HG03103 (cell line): ENCODE measurements around the gene PPIL1.
A peak's percentile ranks its signal among the peaks of the same experiment; 100 is the strongest.
"Not testable (repeated sequence)": the region's sequence is repeated elsewhere in the genome, so short reads cannot be mapped to it uniquely, and the experiment has no call there.

ENCODE experiments used
- ATAC-seq: cut with Tn5 transposase; IDR thresholded peaks from one replicate; pipeline ENCODE4 v1.9.1; 2021; ENCODE audit warnings: low read depth; ENCODE audit not compliant: unreplicated experiment

PPIL1 gene

GRCh38 chr6:36874443-36875249 lies at the start of gene PPIL1:
PPIL1 (minus strand) TSS chr6:36874803; CDS start chr6:36874772, 31 bp downstream.
- ATAC-seq = peak; percentile 65

GRCh38 chr6:36924131-36924530 lies 49.5 kb upstream of the PPIL1 start:
- no peak for ATAC-seq

GRCh38 chr6:36920546-36920945 lies 45.9 kb upstream of the PPIL1 start:
- no peak for ATAC-seq

- ATAC-seq = no peak
Measured at GRCh38 chr6:36920049-36920448, 45.4 kb upstream of the PPIL1 start.

- no peak for ATAC-seq
Measured at GRCh38 chr6:36917541-36918193, 43.1 kb upstream of the PPIL1 start.

GRCh38 chr6:36916126-36916525 lies 41.5 kb upstream of the PPIL1 start:
- no peak for ATAC-seq

DNA sequence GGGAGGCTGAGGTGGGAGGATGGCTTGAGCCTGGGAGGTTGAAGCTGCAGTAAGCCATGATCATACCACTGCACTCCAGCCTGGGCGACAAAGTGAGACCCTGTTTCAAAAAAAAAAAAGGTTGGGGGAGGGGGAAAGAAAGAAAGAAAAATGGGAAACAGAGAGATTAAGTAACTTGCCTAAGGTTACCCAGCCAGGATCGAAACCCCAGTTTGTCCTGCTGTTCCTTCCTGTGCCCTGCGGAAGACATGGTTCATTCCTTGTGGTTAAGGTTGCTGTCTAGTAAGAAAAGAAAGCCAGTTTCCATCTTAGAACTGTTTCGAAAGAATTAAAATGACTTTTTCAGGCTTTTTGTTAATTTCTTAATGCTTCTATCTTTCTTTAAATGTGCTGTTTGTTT lies 41.0 kb upstream of the PPIL1 start:
- no peak for ATAC-seq

GRCh38 chr6:36914227-36914794 lies 39.7 kb upstream of the PPIL1 start:
- ATAC-seq = no peak

DNA sequence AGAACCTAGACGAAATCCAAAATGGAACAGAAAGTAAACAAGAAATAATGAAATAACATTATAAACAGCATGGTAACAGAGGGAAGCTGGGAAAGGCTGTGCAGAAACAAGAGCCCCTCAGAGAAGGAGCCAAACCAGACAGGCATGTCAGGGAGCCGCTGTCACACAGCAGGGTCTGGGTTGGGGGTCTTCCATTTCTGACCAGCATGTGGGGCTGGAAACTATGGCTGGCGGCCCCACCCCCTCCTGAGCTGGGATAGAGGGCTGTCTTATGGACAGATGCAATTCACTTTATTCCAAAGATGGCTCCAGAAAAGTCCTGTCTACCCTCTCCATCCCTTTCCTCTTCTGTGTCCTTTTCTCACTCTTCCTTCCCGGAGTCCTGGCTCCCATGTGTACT lies 38.5 kb upstream of the PPIL1 start:
- ATAC-seq = no peak

GRCh38 chr6:36912586-36912985 lies 38.0 kb upstream of the PPIL1 start:
- peak; percentile 69 for ATAC-seq

GRCh38 chr6:36912030-36912454 lies 37.4 kb upstream of the PPIL1 start:
- no peak for ATAC-seq

DNA sequence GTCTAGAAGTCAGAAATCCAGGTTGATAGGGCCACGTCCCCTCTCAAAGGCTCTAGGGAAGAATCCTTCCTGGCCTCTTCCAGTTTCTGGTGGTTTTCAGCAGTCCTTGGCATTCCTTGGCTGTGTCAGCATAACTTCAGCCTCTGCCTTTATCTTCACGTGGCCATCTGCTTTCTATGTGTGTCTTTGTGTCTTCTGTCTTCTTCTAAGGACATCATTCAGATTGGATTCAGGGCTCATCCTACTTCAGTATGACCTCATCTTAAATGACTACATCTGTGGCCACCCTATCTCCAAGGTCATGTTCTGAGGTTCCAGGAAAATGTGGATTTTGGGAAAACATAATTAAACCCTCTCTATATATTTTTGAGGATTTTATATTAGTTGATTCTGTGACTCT lies 34.1 kb upstream of the PPIL1 start:
- no peak for ATAC-seq

GRCh38 chr6:36907781-36908180 lies 33.2 kb upstream of the PPIL1 start:
- no peak for ATAC-seq

DNA sequence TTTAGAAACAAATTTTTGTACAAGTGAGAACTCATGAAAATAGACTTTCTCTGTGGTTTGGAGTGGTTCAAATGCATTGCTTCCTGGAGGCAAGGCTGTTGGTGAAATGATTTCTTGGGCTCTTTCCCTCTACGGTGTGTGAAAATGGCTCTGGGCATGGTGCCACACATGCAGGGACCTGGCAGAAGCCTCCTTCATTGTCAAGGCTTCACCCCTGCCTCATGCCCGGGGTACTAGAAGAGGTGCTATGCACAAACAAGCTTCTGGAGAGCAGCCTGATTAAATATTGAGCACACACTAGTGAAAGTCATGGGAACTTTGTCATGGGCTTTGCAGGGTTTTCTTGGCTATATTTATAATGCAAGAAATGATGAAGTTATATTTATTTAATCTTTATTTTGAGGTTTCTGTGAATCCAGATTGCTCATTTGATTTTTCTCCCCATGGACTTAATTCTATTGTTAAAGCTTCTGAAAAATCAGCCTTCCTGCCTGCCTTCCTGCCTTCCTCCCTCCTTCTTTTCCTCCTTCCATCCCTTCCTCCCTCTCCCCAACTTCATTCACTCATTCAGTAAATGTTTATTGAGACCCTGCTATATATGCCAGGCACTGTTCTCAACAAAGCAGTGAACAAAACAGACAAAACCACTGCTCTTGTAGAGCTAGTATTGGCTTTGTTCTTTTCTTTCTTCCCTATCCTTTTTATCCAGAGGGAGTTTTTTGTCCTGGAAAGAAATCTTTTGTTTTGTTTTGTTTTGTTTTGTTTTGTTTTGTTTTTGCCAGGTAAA lies 32.1 kb upstream of the PPIL1 start:
- no peak for ATAC-seq

DNA sequence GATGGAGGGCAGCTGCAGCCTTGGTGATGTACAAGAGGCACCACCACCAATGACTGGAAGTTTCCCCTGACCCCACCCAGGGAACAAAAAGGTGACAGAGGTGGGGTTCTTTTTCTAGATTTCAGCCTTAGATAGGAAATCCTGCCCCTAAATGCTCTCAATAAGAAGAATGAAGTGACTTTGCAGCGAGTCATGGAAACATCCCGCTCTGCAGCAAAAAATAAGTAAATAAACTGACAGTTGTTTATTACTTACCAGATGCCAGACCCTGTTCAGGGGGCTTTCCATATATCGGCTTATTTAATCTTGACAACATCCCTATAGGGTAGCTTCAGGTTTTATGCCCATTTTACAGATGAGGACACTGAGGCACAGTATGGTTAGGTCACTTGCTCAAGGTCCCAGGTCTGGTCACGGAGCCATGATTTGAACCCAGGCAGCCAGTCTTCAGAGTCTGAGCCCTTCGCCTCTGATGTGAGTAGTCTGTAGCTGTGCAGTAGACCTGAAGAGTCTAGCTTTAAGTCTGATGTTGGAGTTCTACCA lies 30.3 kb upstream of the PPIL1 start:
- ATAC-seq = no peak

- ATAC-seq = no peak
Measured at GRCh38 chr6:36904114-36904513, 29.5 kb upstream of the PPIL1 start.

DNA sequence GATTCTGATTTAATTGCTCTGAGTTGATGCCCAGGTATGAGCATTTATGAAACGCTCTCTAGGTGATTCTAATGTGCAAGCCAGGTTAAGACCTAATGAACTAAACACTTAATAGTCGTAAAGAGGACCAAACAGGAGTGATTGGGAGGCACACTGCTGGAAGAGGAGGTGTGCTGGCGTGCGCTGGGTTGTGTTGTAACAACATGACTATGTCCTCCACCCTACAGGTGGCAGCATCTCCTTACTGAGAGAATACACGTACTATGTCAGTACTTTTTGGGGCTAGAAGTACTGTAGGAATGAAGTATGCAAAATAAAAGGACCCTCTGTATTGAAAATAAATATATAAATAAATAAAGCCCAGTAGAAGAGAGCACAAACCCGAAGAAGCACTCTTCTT lies 23.0 kb upstream of the PPIL1 start:
- ATAC-seq = no peak

GRCh38 chr6:36893976-36894932 lies 19.7 kb upstream of the PPIL1 start:
- no peak for ATAC-seq

- ATAC-seq = not testable (repeated sequence)
Measured at GRCh38 chr6:36891153-36891552, 16.6 kb upstream of the PPIL1 start.
